Lung (tissue), 12 donors: ENCODE results near the gene CYP27C1. TPM values are rescaled to one million over a fixed set of nuclear protein-coding genes. Genes with fewer than 3 reads are reported as not detected.

ENCODE experiments used
- ATAC-seq: fragments of 200-7000 bp; cut with Tn5 transposase; one replicate; pipeline ENCODE4 v1.9.1; 2020; ENCODE audit warnings: moderate number of reproducible peaks; ENCODE audit not compliant: insufficient read depth, low FRiP score
- DNase-seq, 3 donors: peaks; one replicate each; pipeline ENCODE4 v3.0.0-alpha.2; 2013 to 2017
- H3K27ac ChIP-seq, 2 donors: one replicate each; pipeline ENCODE4 v1.5.1; 2013; ENCODE audit warnings: mild to moderate bottlenecking in 2 of 2, moderate library complexity in 2 of 2, control low read depth in 1 of 2, inconsistent platforms in 1 of 2, low read depth in 1 of 2, low read length in 1 of 2
- H3K27me3 ChIP-seq, 3 donors: one replicate each; pipeline ENCODE4 v1.5.1; 2013; ENCODE audit warnings: low read length in 2 of 3; ENCODE audit not compliant: control insufficient read depth in 3 of 3, insufficient read depth in 3 of 3
- H3K36me3 ChIP-seq, 4 donors: one replicate each; pipeline ENCODE4 v1.5.1; 2013; ENCODE audit warnings: low read length in 4 of 4, mild to moderate bottlenecking in 1 of 4, moderate library complexity in 1 of 4; ENCODE audit not compliant: control insufficient read depth in 4 of 4, insufficient read depth in 4 of 4
- H3K4me1 ChIP-seq, 5 donors: one replicate each; pipeline ENCODE4 v1.5.1; 2013; ENCODE audit warnings: low read length in 5 of 5, mild to moderate bottlenecking in 2 of 5, moderate library complexity in 1 of 5; ENCODE audit not compliant: control insufficient read depth in 5 of 5, insufficient read depth in 5 of 5
- H3K4me3 ChIP-seq: one replicate; pipeline ENCODE4 v1.5.1; 2013; ENCODE audit warnings: mild to moderate bottlenecking, control low read depth, moderate library complexity
- H3K9ac ChIP-seq, 2 donors: one replicate each; pipeline ENCODE4 v1.5.1; 2013; ENCODE audit warnings: low read length in 2 of 2, control low read depth in 1 of 2; ENCODE audit not compliant: insufficient read depth in 1 of 2
- H3K9me3 ChIP-seq, 4 donors: one replicate each; pipeline ENCODE4 v1.5.1; 2013; ENCODE audit warnings: low read length in 3 of 4, mild to moderate bottlenecking in 1 of 4, moderate library complexity in 1 of 4; ENCODE audit not compliant: control insufficient read depth in 4 of 4, insufficient read depth in 3 of 4
- CTCF ChIP-seq: IDR thresholded peaks from 2 replicates; pipeline ENCODE4 v1.5.1; 2012; ENCODE audit warnings: mild to moderate bottlenecking; ENCODE audit errors: control extremely low read depth, extremely low read depth
- WGBS, 2 donors: extraction: QIAGEN DNeasy Blood & Tissue Kit; methylation state at CpG; one replicate each; pipeline ENCODE4 v1.1.7; 2013; 5-methylcytosine and 5-hydroxymethylcytosine counted together
- polyA plus RNA-seq, 2 donors: library from polyadenylated mRNA; stranded (reverse); fragments of 200-250 nt; gene quantifications; one replicate each; pipeline ENCODE4 v1.2.1, GENCODE V29; 2013
- total RNA-seq, 2 donors: library from RNA; depleted of rRNA in 1 of 2; stranded (reverse); fragments of >200 nt in 1 of 2; gene quantifications; one replicate each; pipeline ENCODE4 v1.2.1, GENCODE V29; 2014 to 2021
- donor health status: control.
- donor health status: control.
- donor health status: Bipolar disorder and iron deficiency.
- donor health status: healthy.
- donor health status: DM: yes; HTN: yes; CAD: no.

Gene CYP27C1
- total and polyA plus RNA-seq, 4 donors, result 0.04 to 2.9 (median 0.07) TPM

- ATAC-seq (no peak), DNase-seq (no peak)
- Histone ChIP-seq H3K9me3 (peaks cover 0 to 5% (median 0%) of the 10 kb centered on the region in 4 donors), H3K4me3 (no peak overlapping the region), H3K9ac (no peak overlapping the region), H3K27ac (no peak overlapping the region), H3K4me1 (peaks cover 0 to 2% (median 0%) of the 10 kb centered on the region in 5 donors), H3K27me3 (no peaks in the 10 kb centered on the region), H3K36me3 (no peaks in the 10 kb centered on the region)
- no peak for TF ChIP-seq CTCF
- 90 to 91% methylated on average over 10 of the region's 10 CpGs for WGBS, 2 donors
Measured at GRCh38 chr2:127146820-127147502, 73.1 kb downstream of the CYP27C1 start.

GRCh38 chr2:127146071-127146725, 73.9 kb downstream of the CYP27C1 start:
- DNase-seq, result no peak
- Histone ChIP-seq H3K27ac (no peak overlapping the region), H3K27me3 (no peaks in the 10 kb centered on the region), H3K4me1 (peaks cover 0 to 2% (median 0%) of the 10 kb centered on the region in 5 donors), H3K9me3 (peaks cover 0 to 3% (median 0%) of the 10 kb centered on the region in 4 donors), H3K36me3 (no peaks in the 10 kb centered on the region), H3K4me3 (no peak overlapping the region), H3K9ac (no peak overlapping the region)
- no peak for TF ChIP-seq CTCF
- 88 to 93% methylated on average over 18 of the region's 18 CpGs for WGBS, 2 donors
- no peak for ATAC-seq

- no peak overlapping the region for H3K4me3 ChIP-seq
- H3K27ac ChIP-seq, result no peak overlapping the region
- 75 to 85% methylated on average over 1 of the region's 1 CpG for WGBS, 2 donors
- H3K36me3 ChIP-seq, result no peaks in the 10 kb centered on the region
- no peak overlapping the region for H3K9ac ChIP-seq
- peaks cover 0 to 2% (median 0%) of the 10 kb centered on the region in 4 donors for H3K9me3 ChIP-seq
- no peak for ATAC-seq
- TF ChIP-seq CTCF, result no peak
- peaks cover 0 to 2% (median 0%) of the 10 kb centered on the region in 5 donors for H3K4me1 ChIP-seq
- H3K27me3 ChIP-seq, result no peaks in the 10 kb centered on the region
- no peak for DNase-seq
Measured at GRCh38 chr2:127145280-127145895, 74.7 kb downstream of the CYP27C1 start.
